GM10266 (cell line): ENCODE results near the gene IQGAP3.
A peak's percentile ranks its signal among the peaks of the same experiment; 100 is the strongest.
"Not testable (repeated sequence)": the region's sequence is repeated elsewhere in the genome, so short reads cannot be mapped to it uniquely, and the experiment has no call there.

Experiments
- DNase-seq: peaks from one replicate; pipeline ENCODE4 v3.0.0; 2012; ENCODE audit errors: extremely low spot score
- TF ChIP-seq, protein P1 (sequence below): IDR thresholded peaks from 2 replicates; pipeline ENCODE4 v1.5.1; 2012; ENCODE audit warnings: mild to moderate bottlenecking, low read depth; ENCODE audit not compliant: control insufficient read depth, insufficient read depth; ENCODE audit errors: missing control alignments

IQGAP3 gene

DNA sequence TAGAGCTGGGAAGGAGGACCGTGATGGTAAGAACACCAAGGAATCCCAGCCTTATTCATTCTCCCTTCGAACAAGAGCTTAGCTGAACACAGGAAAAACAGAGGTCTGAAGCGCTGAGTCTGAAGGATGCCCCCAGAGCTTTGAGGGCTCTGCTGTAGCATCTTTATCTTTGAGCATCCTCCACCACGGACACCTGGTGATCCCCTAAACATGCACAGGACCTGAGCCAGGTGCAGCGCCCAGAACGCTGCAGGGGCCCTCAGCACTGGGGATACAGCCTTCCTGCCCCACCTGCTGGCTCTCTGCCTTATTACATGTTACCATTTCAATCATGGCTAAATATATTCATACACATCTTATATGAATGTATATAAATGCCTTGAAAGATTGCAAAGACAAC is 36.6 kb upstream of the IQGAP3 start:
- no peak for DNase-seq
- TF ChIP-seq, protein P1, sequence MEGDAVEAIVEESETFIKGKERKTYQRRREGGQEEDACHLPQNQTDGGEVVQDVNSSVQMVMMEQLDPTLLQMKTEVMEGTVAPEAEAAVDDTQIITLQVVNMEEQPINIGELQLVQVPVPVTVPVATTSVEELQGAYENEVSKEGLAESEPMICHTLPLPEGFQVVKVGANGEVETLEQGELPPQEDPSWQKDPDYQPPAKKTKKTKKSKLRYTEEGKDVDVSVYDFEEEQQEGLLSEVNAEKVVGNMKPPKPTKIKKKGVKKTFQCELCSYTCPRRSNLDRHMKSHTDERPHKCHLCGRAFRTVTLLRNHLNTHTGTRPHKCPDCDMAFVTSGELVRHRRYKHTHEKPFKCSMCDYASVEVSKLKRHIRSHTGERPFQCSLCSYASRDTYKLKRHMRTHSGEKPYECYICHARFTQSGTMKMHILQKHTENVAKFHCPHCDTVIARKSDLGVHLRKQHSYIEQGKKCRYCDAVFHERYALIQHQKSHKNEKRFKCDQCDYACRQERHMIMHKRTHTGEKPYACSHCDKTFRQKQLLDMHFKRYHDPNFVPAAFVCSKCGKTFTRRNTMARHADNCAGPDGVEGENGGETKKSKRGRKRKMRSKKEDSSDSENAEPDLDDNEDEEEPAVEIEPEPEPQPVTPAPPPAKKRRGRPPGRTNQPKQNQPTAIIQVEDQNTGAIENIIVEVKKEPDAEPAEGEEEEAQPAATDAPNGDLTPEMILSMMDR: peak; percentile 67

DNA sequence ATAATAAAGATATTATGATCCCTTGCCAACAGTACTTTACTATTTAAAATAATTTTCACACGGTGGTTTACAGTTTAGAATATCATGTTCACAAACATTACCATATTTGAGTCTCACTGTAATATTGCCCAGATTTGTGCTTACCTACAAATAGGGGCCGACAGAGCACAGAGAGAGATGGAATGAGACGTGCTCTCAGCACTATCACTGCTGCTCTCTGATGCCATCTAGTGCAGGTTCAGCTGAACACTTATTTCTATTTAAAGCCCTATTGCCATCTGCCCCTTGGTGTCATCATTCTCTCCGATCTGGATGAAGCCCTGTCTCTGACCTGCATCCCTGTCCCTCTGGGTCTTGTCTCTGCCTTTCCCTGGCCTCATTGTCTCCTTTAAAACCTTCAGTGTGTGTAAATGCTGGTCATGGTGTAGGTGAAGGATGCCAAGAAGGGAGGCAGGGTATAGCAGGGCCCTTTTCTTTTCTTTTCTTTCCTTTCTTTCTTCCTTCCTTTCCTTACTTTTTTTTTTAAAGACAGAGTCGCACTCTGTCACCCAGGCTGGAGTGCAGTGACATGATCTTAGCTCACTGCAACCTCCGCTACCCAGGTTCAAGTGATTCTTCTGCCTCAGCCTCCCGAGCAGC is 35.8 kb upstream of the IQGAP3 start:
- TF ChIP-seq, protein P1: peak; percentile 88
- peak; percentile 64 for DNase-seq

DNA sequence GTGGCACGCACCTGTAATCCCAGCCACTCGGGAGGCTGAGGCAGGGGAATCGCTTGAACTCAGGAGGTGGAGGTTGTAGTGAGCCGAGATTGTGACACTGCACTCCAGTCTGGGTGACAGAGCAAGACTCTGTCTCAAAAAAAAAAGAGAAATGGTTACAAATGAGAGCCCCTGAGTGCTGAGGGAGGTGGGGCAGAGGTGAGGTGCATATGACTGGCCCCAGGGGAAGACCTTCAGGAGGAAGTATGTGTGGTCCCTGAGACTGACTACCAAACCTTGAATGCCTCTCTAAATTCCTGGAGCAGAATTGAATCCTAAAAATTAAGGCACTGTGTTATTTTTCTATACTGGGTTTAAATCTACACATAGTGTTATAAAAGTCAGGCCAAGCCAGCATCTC is 35.0 kb upstream of the IQGAP3 start:
- DNase-seq: not testable (repeated sequence)

DNA sequence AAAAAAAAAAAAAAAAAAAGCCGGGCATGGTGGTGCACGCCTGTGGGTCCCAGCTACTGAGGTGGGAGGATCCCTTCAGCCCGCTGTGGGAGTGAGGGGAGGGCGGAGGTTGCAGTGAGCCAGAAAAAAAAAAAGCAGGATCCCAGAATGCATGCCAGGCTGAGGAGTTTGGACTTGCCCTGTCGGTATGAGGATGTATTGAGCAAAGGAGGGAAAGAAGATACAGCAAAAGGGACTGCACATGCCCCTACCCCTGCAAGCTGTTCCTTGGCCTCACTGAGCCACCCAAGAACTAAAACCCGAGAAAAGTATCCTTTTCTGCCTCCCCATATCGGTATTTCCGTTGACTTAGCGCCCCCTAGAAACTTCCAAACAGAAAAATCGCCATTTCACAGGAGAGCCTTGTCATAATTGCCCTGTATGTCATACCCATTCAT is 30.2 kb upstream of the IQGAP3 start:
- no peak for DNase-seq
- TF ChIP-seq, protein P1: peak; percentile 49

DNA sequence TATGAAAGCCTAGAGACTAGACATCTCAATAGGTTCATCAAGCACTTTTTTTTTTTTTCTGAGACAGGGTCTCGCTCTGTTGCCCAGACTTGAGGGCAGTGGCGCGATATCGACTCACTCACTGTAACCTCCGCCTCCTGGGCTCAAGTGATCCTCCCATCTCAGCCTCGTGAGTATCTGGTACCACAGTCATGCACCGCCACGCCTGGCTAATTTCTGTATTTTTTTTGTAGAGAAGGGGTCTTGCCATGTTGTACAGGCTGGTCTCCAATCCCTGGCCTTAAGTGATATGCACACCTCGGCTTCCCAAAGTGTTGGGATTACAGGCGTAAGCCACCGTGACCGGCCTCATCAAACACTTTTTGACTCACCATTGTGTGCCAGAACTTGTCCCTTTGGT is 29.5 kb upstream of the IQGAP3 start:
- DNase-seq: no peak

DNA sequence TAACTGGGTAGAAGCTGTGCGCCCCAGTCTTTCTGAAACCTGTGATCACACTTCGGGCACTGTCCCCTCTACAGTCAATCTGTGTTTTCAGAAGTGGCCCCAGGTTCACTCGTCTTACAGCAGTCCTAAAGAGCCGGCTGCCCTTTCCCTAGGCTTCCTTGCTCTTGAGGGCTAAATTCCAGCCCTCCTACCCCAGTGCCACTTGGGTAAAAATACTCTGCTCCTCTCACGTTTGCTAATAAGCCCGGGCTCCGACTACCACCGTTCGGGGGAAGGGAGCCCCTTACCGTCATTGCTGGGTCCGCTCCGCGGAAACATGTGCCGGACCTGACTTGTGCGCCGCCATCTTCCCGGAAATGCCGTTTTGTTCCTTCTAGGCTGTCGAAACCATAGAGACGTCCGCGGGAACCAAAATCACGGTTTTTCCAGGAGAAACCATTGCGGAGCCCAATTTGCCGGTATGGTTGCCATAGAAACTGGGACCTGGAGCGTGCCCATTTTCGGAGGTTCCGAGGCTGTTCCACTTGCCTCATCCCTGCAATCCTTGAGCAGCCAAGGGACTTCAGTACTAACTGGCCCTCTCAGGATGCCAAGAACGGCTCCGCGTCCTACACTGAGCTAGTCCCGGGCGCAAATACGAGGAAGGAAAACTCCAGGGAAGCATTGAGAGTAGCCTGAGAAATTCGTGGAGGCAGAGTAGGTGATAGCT is 28.9 kb upstream of the IQGAP3 start, which contains the start of gene GPATCH4:
Gene GPATCH4 (minus strand): TSS at position 358 of the 709 bp plus-strand sequence.
- TF ChIP-seq, protein P1: no peak
- peak; percentile 69 for DNase-seq

More for the DNA sequence above, 29.5 kb upstream of the IQGAP3 start:
- TF ChIP-seq, protein P1: no peak

DNA sequence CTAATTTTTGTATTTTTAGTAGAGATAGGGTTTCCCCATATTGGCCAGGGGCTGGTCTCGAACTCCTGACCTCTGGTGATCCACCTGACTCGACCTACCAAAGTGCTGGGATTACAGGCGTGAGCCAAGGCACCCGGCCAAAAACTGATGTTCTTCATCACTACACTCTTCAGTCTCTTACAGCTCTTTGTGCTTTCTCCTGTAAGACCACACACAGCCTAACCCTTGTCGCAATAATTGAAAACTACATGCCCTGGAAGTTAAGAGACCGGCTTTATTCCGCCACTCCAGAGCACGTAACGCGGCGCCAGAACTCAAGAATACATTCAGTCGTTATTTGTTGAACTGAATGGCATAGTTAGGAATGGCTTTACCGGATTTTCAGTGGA is 28.4 kb upstream of the IQGAP3 start:
- DNase-seq: no peak

More for the DNA sequence above, 28.4 kb upstream of the IQGAP3 start:
- TF ChIP-seq, protein P1: no peak
